Sigmoid colon (tissue), 4 donors: ENCODE data around the gene ZYG11A.

Experiments used
- CTCF ChIP-seq, 4 experiments: fragments of 450-650 bp in 3 of 4; fragments of 200-600 bp in 1 of 4; IDR thresholded peaks; one replicate each; pipeline ENCODE4 v1.5.1; 2016 to 2019; ENCODE audit warnings: antibody characterized with exemption in 4 of 4, mild to moderate bottlenecking in 3 of 4, moderate library complexity in 2 of 4
- EP300 ChIP-seq, 4 donors: sonication (generic); formaldehyde crosslinking; IDR thresholded peaks; one replicate each; pipeline ENCODE4 v1.6.1; 2017; ENCODE audit warnings: antibody characterized with exemption in 4 of 4
- POLR2A ChIP-seq, 2 donors: fragments of 450-650 bp; IDR thresholded peaks; one replicate each; pipeline ENCODE4 v1.6.1; 2016; ENCODE audit warnings: antibody characterized with exemption in 2 of 2, mild to moderate bottlenecking in 2 of 2, moderate library complexity in 2 of 2
- POLR2AphosphoS5 ChIP-seq, 4 donors: sonication (generic); formaldehyde crosslinking; IDR thresholded peaks; one replicate each; pipeline ENCODE4 v1.6.1; 2017; ENCODE audit warnings: antibody characterized with exemption in 4 of 4

GRCh38 chr1:52917581-52917980, 75.0 kb downstream of the ZYG11A start:
- TF ChIP-seq CTCF (IDR thresholded peaks at IDR 0.05) (no peak), POLR2A (IDR thresholded peaks at IDR 0.05) (no peak), POLR2AphosphoS5 (IDR thresholded peaks at IDR 0.05) (no peak), EP300 (IDR thresholded peaks at IDR 0.05) (no peak)
